ENCODE measurements around the gene IL20RA.

The IL20RA gene

DNA sequence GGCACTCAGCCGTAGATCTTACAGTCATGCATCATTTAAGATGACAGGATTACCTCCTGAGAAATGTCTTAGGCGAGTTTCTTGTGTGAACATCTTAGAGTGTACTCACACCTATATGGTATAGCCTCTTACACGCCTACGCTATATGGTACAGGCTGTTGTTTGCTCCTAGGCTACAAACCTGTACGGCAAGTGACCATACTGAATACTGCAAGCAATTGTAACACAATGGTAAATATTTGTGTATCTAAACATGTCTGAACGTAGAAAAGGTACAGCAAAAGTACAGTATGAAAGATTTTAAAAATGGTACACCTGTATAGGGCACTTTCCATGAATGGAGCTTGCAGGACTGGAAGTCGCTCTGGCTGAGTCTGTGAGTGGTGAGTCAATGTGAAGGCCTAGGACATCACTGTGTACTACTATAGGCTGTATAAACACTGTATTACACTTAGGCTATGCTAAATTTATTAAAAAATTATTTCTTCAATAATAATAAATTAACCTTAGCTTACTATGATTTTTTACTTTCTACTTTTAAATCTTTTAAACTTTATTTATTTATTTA, 541 bp upstream of the IL20RA start:
- DNase-seq (ENCODE audit: low read depth, low spot score), result no peak

DNA sequence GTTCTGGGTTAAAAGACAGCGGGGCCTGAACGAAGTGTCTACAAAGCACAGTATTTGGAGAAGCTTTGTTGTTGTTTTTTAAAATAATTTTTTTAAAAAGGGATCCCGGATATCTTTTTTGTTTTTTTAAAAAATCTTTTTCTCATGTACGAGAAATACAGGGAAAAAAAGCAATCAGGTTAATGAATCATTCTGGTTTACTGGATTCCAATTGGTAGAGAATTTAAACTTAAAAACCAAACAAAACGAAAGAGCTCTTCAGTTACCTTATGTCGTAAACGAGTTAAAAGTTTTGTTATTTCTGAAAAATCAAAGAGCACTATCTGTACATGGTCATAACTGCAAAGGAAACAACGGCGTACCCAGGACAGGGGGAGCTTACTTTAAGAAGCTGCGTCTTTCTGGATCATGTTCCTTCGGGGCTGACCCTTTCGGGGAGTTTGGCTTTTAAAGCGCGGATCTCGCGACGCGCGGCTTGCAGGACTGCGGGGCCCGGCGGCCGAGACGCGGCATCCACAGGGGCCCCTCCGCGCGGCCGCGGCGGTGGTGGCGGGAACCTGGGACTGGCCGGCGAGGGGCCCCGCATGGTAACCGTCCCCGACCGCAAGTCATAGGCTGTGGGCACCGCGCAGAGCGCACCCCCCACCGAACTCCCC, 927 bp downstream of the IL20RA start:
- no peak for DNase-seq (ENCODE audit: low read depth, low spot score)

DNA sequence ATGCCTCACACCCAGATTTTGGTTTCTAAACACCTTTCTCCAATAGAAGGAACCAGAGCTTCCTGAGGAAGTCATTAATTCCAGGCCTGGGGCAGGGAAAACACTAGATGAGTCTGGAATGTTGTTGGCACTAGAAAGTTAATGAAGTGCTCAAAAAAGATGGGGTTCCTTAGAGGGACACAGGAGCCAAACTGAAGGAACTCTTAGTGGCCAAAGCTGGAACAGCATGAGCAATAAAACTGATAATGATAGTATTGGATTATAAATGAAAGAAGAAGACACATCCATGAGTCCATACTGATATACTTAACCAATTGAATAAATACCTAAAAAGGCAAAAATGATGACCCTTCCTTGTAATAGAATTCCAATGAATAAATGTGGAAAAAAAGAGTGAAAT, 4.4 kb downstream of the IL20RA start:
- no peak for DNase-seq (ENCODE audit: low read depth, low spot score)

DNA sequence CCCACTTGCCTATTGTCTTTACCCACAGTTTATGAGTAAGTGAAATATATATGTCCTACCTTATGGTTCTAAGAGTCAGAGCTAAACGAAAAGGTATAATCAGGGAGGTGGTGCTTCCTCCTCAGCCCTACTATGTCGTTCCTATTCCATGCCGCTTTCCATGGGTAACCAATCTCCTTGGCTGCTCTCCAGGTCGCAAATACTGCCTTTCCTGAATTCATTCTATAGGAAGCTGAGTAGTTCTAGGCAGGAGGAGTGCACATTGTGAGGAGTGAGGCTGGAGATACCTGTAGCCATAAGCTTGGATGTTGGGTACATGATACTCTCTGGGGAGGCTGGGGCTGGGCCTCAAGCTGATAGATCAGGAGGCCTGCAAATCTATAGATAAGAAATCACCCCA, 5.8 kb downstream of the IL20RA start:
- DNase-seq (ENCODE audit: low read depth, low spot score), result no peak

DNA sequence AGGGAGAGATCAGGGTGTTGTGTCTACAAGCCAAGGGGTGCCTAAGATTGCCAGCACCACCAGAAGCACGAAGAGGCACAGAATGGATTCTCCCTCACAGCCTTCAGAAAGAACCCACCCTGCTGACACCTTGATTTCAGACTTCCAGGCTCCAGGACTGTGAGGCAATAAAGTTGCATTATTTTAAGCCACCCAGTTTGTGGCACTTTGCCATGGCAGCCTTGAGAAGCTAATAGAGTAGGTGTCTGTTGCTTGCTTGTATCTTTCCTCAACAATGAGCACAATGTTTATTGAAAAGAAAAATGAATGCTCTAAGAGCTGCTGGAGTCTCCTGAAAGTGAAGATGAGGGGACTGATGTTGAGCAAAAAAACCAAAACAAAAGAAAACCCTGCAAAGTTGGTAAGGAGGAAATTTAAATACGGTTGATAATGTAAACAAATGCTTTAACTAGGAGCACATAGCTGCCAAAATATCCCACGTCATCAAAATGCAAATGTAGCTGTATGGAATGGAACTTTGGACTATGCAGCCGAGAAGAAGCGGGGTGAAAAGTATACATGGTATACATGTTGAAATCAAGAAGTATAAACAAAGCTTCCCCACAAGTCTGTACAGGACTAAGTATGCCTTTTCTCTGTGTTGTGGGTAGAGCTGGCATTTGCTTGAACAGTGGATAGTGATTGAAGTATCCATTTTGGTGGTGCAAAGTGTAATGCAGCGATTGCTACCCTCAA, 8.0 kb downstream of the IL20RA start:
- DNase-seq (ENCODE audit: low read depth, low spot score), result no peak

DNA sequence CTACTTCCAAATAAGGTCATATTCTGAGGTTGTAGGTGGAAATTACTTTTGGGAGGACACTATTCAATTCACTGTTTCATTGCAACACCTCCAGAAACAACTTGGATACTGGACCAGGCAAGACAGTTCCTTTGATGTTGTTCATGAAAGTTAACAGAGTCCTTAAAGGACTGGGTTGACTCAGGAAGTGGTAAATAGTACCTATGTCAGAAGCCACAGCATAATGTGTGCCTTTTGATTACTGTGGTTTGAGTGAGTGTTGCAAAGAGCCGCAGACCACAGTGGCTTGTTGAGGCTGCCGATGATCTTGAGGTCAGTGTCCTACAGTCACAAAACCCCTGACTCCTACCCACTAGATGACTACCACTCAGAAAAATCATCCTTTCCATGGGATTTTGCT, 10.9 kb downstream of the IL20RA start:
- no peak for DNase-seq (ENCODE audit: low read depth, low spot score)

DNA sequence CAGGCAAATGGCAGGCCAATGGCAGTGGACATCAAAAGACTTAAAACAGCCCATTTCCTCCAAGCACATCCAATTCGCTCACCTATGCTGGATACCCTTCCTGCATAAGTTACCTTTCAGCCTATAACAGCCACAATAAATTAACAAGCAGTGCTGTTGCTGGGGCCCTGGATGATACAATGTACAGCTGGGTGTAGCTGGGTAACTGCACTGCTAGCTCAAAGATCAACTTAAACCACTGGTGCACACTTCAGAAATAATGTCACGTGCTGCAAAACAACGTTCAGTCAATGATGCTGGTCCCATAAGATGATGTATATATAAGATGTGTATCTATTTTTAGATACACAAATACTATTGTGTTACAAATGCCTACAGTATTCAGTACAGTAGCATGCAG, 13.6 kb downstream of the IL20RA start:
- DNase-seq (ENCODE audit: low read depth, low spot score), result no peak

DNA sequence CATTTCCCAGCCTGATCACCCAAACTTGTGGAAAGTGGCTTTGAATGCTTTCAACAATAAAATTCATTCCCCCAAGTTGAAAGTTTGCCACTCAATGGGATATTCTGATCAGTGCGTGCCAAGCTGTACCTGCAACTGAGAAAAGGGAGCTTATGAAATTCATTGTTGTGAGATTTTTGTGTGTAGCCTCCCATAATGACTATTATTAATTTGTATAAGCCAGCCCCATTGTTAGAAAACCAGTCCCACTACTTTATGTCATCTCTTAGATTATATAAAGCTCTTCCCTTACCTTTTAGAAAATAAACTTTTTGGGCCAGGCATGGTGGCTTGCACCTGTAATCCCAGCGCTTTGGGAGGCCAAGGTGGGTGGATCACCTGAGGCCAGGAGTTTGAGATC, 15.9 kb downstream of the IL20RA start:
- DNase-seq (ENCODE audit: low read depth, low spot score), result no peak

DNA sequence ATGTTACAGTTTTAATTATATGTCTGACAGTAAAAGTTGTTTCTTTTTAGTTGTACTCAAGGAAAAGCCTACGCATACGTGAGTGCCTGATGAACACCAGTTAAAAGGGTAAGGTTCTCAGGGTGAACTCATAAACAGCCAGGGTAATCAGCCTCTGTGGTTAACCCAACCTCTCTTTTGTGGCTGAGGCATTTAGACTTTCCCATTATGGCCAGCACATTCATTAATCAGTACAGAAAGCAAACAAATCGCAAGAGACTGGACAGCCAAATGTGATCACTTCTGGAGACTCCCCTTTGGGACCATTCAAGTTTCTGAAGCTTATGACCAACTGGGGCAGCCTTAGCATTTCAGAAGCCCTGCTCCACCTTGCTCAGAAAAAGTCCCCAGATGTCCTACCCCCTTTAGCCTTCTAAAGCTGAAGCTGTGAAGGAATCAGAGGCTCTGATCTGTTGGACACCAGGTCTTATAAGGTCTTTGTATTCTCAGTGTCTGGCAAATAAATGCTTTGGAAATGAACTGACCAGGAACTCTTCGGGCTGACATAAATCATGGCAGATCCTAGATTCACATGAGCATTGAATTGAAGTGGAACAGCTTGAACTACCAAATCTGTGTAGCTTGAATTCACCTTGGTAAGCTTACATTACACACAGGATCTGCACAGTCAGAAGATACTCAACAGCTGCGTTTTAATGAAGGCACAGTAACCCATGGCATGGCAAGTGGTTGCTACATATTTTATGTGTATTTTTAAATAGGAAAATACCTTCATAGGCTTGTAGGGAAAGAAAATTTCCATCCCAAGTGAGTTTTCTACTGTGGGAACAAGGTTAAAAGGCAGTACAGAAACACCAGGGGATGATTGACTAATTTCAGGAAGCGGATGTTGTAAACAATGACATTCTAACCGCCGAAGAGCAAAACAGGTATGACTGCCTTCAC, 18.7 kb downstream of the IL20RA start:
- no peak for DNase-seq (ENCODE audit: low read depth, low spot score)

DNA sequence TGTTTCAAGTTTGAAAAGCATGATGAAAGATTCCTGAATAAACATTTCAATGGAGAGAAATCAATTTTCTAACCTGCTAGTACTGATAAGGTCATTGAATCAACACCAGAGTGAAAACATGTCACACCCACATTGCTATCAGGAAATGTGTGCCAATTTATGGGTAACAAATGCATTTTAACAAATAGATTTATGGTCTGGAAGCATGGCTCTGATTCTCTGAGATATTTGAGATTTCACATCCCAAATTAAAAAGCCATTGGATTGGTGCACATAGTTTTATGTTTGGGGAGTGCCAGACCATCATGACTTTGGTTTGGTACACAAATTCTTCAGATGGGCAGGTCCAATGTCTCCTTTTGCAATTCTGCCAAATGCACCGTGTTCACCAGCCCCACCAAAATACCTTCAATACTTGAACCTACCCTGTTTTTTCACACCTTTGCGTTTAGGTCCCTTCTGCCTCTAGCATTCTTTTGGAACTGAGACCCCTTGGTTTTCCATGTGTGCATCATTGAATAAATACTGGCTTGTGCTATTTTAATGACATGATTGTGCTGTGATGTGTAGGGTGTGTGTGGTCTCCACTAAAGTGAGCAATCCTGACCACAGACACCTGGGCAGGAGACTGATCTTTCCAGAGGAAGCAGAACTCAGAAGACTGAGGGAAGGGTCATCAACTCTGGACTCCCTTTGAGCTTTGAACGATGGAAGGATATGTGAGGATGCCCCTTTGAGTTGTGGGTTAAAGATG, 20.4 kb downstream of the IL20RA start:
- no peak for DNase-seq (ENCODE audit: low read depth, low spot score)

DNA sequence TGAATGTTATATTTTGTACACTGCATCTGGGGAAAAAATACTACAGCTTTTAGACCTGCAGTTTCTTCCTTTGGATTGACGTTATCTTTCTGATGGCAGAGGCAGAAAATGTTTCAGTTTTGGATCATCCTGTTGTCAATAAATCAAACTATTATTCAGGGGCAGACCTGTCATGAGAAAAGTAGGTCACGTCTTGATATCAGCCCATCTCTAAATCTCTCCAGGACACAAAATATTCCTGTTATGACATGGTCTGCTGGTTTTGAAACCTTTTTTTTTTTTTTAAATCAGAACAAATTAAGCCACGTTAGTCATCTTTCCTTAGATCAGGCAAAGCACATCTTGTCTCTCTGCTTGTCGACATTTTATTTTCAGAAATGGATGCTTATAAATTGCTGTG, 24.0 kb downstream of the IL20RA start:
- DNase-seq (ENCODE audit: low read depth, low spot score), result no peak

DNA sequence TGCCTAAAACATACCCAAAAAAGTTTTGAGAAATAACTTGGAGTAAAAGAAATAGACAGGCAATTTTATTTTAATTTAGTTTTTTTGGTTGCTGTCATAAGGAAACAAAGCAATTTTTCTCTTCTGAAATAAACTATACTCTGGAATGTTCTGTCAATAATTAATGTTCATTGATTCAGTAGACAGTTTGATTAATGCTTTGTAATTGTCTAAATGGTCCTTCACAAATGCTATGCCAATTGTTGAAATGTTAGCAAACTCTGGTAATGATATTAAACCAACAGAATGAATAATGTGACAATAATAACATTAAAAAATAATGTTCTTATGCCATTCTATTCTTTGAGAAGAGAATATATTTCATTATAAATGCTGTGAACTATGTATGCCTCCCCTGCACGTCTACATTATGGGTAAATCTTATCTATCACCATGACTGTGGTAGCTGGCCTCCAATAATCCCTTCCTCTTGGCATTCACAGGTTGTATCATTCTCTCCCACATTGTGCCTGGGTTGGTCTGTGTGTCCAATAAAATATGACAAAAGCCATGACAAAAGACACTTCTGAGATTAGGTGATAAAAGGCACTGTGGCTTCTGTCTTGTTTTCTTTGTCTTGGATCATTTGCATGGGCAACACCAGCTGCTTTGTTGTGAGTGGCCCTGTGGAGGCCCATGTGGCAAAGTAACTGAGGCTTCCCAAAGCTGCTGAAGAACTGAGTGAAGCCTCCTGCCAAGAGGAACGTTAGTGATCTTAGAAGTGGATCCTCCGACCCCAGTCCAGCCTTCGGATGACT, 25.1 kb downstream of the IL20RA start:
- no peak for DNase-seq (ENCODE audit: low read depth, low spot score)

DNA sequence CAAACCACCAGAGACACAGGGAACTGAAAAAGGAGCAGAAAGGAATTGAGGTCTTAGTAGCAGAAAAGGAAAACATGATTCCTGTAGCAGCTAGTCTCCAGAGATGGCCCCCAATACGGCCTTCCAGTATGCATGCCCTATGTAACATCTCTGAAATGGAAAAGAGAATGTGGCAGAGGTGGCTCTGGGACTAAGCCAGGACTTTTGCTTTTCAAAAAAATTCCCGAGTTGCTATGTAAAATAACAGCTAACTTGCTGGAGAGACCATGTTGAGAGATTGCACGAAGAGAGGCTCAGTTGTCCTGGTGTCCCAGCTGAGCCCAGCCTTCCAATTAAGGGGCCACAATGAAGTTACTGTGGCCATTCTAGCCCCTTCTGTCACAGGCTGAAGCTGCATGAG, 27.7 kb downstream of the IL20RA start:
- no peak for DNase-seq (ENCODE audit: low read depth, low spot score)

DNA sequence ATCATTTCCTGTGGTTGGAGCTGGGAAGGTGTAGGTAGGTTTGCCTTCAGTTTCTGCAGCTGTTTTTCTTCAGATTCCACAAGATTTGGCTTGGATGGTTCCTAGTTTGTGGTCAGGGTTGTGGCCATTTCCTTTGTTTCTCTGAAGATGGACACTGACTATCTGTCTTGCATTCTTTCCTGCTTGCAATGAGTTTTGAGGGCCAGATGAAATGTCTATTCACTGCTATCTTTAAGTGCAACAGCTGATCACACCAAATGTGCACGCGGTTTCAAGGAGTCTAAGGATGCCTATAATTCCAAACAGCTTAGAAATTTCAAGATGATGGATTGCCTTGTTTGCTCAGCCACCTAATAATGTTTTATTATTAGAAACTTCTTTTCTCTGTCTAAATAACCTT, 28.4 kb downstream of the IL20RA start:
- DNase-seq (ENCODE audit: low read depth, low spot score), result no peak

DNA sequence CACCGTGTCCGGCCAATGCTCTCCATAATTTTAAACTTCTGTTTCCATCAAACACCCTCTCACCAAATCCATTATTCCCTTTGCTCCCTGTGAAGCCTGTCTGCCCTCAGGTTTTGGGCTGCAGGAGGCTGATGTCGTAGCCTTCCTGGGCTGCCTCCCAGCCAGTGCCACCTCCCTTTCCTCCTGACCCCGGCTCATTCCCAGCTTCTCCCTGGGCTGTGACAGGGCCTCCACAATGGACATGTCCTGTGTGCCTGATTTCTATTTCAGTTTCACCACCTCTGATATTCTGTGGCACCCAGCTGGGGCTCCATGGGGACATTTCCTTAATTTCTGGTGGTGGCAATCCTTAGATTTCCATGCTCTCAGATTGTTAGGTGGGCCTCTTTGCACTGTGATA, 28.8 kb downstream of the IL20RA start:
- DNase-seq (ENCODE audit: low read depth, low spot score), result no peak

DNA sequence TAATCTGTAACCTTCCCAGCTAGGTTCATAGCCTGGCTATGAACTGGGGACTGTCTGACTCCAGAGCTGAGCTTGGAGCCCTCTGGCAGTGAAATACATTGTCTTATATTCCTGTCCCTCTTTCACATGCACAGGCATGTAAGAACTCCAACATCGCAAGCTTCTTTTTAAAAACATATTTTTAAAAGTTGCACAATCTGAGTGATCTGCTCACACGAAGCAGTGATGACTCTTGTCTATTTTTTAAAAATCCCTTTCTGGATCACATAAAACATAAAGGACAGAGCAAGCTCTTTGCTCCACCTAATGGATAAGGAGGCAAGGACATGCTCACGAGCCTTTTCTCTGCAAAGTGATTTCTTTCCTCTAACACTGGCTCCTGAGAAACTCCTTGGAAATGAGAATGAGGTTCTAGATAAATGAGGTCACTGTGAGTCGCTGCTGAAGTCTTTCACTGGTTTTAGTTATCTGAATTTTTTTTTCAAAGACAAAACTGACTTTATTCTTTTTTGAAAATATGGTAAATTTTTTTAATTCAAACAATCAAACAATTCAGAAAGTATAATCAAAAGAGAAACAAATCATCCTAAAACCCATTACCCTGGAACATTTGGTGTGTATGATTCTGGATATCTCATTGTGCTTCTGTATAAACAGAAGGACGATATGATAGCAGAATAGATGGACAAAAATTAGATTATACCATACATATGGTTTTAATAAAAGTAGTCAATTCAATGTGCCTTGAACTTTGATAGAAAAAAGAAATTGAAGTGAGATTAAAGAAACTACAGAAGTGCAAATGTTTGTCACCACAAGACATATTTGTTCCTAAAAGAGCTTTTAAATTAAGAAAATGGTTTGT, 30.8 kb downstream of the IL20RA start:
- DNase-seq (ENCODE audit: low read depth, low spot score), result no peak

DNA sequence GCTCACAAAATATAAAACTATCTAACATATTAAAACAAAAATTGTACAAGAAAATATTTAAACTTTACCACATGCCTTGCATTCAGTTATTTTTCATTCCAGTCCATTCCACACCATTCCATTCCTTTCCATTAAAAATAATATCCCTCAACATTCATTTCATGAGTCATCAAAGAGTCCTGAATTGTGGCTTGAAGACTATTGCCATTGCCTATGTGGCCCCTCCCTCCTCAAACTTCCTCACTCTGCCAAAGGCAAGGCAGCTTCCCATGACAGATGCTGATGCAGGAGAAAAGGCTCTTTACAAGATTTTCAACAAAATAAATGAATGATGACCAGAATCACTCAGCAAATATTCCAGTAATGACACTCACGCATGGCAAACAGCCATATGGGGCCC, 31.7 kb downstream of the IL20RA start:
- DNase-seq (ENCODE audit: low read depth, low spot score), result no peak

DNA sequence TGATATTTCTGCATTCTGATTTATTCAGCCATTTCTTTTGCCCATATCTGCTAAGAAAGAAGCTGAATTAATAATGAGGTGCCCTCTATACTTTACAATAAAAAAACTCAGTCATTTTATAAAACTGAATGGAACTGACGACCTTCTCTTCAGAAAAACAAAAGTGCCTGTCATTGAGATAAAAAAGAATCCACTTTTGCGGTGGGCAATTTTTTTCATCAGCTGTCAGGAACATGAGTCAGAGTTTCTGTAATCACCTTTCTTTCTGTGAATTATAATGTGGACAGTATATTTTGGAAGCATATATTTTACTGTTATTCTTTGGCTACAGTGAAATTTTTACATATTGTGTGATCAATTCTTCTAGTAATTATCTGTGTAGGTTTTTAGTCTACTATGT, 33.4 kb downstream of the IL20RA start:
- DNase-seq (ENCODE audit: low read depth, low spot score), result no peak

DNA sequence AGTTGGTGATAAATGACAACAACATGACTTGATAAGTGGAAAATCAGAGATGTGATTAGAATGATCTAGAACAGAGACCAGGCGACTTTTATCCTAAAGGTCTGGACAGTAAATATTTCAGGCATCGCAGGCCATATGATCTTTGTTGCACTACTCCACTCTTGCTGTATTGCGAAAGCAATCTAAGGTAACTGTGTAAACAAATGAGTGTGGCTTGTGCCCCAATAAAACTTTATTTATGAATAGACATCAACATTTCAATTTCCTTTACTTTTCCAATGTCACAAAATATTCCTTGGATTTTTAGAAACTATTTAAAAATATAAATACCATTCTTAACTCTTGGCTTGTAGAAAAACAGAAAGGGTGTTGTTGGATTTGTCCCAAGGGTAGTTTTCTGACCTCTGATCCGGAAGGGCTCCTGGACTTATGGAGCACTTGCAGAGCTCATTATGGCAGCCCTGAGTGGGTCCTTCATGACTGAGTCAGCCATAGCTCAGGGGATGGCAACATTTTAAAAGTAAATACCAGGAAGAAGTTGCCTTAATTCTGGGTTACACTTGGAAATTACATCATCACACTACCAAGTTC, 34.5 kb downstream of the IL20RA start:
- DNase-seq (ENCODE audit: low read depth, low spot score), result no peak

Data from activated naive CD8-positive, alpha-beta T cell treated with anti-CD3 and anti-CD28 coated beads, Interleukin-2, amount 50 U/mL, for 16 hours (primary cell).